Measurements from ENCODE around the gene TSPAN8. TPM values are rescaled to one million over a fixed set of nuclear protein-coding genes. Genes with fewer than 3 reads are reported as not detected.
"Not testable (repeated sequence)": the region's sequence is repeated elsewhere in the genome, so short reads cannot be mapped to it uniquely, and the experiment has no call there.

The TSPAN8 gene
- total RNA-seq, 2 experiments from 2014 or later = not detected

DNA sequence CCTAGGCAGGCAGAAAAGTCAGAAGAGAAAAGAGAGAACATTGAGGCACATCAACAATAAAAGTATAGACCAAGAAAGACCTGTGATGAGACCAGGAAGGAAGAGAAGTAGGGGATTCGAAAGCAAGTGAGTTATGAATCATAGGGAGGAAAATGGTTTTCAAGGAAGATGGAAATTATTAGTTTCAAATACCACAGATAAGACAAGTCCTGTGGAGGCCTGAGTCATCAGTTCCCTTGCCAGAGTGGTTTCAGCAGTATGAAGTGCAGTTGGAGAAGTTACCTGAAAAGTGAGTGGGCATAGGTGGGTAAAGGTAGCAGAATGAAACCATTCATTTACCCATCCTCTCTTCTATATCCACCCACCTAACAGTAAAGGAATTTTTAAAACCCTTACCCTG lies 25.2 kb upstream of the TSPAN8 start:
- H3K27me3 Mint-ChIP-seq (ENCODE audit: low read depth) = no peaks in the 10 kb centered on the region
- CTCF ChIA-PET = no interaction called here
- no peak for DNase-seq
- H3K36me3 Mint-ChIP-seq (ENCODE audit: low read depth) = no peaks in the 10 kb centered on the region
- no peak overlapping the region for H3K4me3 Mint-ChIP-seq
- no peak overlapping the region for H3K27ac Mint-ChIP-seq
- H3K4me1 Mint-ChIP-seq (ENCODE audit: low read depth) = no peaks in the 10 kb centered on the region
- H3K9me3 Mint-ChIP-seq = peaks cover 2% of the 10 kb centered on the region
- intact Hi-C loops (cut with micrococcal nuclease) = no loop called here

DNA sequence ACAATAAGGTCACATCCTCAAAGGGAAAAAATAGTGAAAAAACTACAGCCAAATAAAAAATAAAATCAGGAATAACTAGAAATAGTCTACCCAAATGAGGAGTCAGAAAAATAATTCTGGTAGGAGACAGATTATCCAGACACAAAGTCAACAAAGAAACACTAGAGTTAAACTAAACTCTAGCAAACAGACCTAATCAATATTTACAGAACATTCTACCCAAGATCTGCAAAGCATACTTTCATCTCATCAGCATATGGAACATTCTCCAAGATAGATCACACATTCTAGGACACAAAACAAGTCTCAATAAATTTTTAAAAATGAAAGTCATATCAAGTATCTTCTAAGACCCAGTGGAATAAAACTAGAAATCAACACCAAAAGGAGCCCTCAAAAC lies 20.4 kb upstream of the TSPAN8 start:
- no peaks in the 10 kb centered on the region for H3K36me3 Mint-ChIP-seq (ENCODE audit: low read depth)
- intact Hi-C loops (cut with micrococcal nuclease) = no loop called here
- no peak overlapping the region for H3K4me3 Mint-ChIP-seq
- no peaks in the 10 kb centered on the region for H3K4me1 Mint-ChIP-seq (ENCODE audit: low read depth)
- H3K9me3 Mint-ChIP-seq = no peaks in the 10 kb centered on the region
- H3K27ac Mint-ChIP-seq = no peak overlapping the region
- DNase-seq = no peak
- CTCF ChIA-PET = no interaction called here
- no peaks in the 10 kb centered on the region for H3K27me3 Mint-ChIP-seq (ENCODE audit: low read depth)

DNA sequence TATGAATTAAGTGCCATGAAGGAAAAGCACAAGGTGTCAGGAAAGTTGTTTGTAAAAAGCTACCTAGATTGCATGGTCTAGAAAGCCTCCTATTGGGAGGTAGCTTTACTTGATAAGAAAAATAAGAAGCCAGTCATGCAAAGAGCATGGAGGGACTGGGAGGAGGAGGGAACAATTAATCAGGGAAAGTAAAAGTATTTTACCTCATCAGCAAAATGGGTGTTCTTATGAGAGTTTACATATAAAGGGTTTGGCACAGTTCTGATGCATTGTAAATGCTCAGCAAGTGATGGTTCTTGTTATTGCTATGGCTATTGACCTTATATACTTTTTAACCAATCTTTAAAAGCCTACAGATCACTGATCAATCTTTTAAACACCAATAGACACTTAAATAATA lies 17.0 kb upstream of the TSPAN8 start:
- DNase-seq = no peak
- Mint-ChIP-seq H3K27me3 (ENCODE audit: low read depth) (no peaks in the 10 kb centered on the region), H3K36me3 (ENCODE audit: low read depth) (no peaks in the 10 kb centered on the region), H3K9me3 (no peaks in the 10 kb centered on the region), H3K27ac (no peak overlapping the region), H3K4me1 (ENCODE audit: low read depth) (no peaks in the 10 kb centered on the region), H3K4me3 (no peak overlapping the region)
- CTCF ChIA-PET = interaction anchor here (0.6 kb wide), 1 partner anchor 309 kb away, joined by 3 read pairs; no protein-coding TSS in a partner anchor
- intact Hi-C loops (cut with micrococcal nuclease) = no loop called here

DNA sequence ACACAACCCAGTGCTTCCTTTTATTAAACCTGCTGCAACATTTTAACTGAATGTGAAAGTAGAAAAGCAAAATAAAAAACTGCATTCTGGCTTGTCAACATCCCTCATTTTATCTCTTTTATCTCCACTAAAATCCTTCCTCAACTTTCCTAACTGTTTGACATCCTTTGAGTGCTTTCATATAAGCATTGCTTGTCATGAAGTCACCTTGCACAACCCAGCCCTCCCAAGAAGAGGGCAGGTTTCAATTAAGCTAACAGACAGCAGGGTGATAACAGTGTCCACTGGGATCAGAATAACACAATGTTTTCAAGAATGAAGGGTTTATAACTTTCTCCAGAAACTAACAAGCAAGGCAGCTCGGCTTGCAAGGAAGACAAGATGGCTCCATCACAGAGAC lies 16.3 kb upstream of the TSPAN8 start:
- Mint-ChIP-seq H3K4me3 (no peak overlapping the region), H3K36me3 (ENCODE audit: low read depth) (no peaks in the 10 kb centered on the region), H3K27ac (no peak overlapping the region), H3K9me3 (no peaks in the 10 kb centered on the region), H3K4me1 (ENCODE audit: low read depth) (no peaks in the 10 kb centered on the region), H3K27me3 (ENCODE audit: low read depth) (no peaks in the 10 kb centered on the region)
- intact Hi-C loops (cut with micrococcal nuclease) = no loop called here
- no peak for DNase-seq
- CTCF ChIA-PET = interaction anchor here (0.6 kb wide), 1 partner anchor 310 kb away, joined by 3 read pairs; no protein-coding TSS in a partner anchor

DNA sequence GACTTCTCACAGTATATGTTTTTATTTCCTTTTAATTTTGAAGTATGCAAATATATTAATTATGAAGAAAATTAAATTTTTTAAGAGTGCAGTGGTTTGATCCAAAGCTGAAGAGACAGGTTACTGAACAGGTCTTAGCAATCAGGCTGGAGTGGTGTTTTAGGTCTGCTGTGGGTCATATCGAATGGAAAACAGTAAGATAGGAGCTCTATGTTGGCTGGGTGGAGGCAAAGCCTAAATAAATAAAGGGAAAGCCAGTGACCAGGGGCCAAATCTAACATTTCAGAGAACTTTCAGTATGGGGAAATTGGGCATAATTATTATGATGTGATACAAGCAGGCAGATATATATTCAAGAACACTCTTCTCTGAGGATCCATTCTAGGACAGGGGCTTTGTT lies 12.7 kb upstream of the TSPAN8 start:
- Mint-ChIP-seq H3K4me3 (no peak overlapping the region), H3K27me3 (ENCODE audit: low read depth) (no peaks in the 10 kb centered on the region), H3K36me3 (ENCODE audit: low read depth) (no peaks in the 10 kb centered on the region), H3K9me3 (peaks cover 8% of the 10 kb centered on the region), H3K4me1 (ENCODE audit: low read depth) (no peaks in the 10 kb centered on the region), H3K27ac (no peak overlapping the region)
- intact Hi-C loops (cut with micrococcal nuclease) = no loop called here
- no peak for DNase-seq
- CTCF ChIA-PET = no interaction called here

DNA sequence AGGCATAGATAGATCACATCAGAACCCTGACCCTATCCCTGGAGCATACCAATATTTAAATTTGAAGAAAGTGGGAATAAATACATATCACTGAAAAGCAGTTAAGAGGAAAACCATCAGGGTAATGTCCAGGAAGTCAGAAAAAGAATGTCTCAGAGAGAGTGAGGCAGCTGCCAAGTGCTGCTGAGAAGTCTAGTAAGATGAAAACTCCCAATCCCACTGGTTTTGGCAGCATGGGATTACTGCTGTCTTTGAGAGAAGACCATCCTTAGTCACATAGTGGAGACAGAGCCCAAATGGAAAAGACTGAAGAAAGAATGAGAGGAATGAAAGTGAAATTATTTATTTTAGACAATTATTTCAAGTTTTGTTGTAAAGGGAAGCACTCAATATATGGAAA lies 11.5 kb upstream of the TSPAN8 start:
- CTCF ChIA-PET = no interaction called here
- no peaks in the 10 kb centered on the region for H3K4me1 Mint-ChIP-seq (ENCODE audit: low read depth)

DNA sequence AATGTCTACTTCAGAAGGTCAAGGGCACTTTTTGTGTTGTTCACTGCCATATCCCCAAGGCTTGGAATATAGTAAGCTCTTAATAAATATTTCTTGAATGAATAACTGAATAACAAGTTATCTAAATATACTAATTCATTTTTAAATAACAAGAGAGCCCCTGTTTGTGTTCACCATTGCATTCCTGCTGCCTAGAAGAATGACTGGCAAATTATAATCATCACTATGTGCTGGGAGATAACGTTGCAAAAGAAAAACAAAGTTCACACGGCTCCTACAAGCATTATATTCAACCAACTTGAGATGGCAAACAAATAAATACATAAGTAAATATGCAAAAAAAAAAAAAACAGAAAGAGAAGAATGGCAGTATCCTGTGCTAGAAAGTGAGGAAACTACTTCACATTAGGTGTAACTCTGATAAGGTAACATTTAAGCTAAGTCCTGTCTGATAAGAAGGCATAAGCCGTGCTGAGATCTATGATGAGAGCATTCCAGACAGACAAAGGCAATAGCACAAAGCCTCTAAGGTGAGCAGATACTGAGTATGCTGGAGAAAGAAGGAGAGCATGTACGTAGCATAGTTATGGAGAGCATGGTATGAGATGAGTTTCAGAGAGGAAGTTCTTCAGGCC lies 9.2 kb upstream of the TSPAN8 start:
- Mint-ChIP-seq H3K27ac (no peak overlapping the region), H3K27me3 (ENCODE audit: low read depth) (no peaks in the 10 kb centered on the region), H3K4me1 (ENCODE audit: low read depth) (no peaks in the 10 kb centered on the region), H3K36me3 (ENCODE audit: low read depth) (no peaks in the 10 kb centered on the region), H3K4me3 (no peak overlapping the region), H3K9me3 (peaks cover 8% of the 10 kb centered on the region)
- intact Hi-C loops (cut with micrococcal nuclease) = no loop called here
- CTCF ChIA-PET = no interaction called here
- DNase-seq = no peak

More for the DNA sequence above, 11.5 kb upstream of the TSPAN8 start:
- Mint-ChIP-seq H3K4me3 (no peak overlapping the region), H3K27me3 (ENCODE audit: low read depth) (no peaks in the 10 kb centered on the region), H3K9me3 (peaks cover 8% of the 10 kb centered on the region), H3K36me3 (ENCODE audit: low read depth) (no peaks in the 10 kb centered on the region), H3K27ac (no peak overlapping the region)
- no peak for DNase-seq
- intact Hi-C loops (cut with micrococcal nuclease) = no loop called here

DNA sequence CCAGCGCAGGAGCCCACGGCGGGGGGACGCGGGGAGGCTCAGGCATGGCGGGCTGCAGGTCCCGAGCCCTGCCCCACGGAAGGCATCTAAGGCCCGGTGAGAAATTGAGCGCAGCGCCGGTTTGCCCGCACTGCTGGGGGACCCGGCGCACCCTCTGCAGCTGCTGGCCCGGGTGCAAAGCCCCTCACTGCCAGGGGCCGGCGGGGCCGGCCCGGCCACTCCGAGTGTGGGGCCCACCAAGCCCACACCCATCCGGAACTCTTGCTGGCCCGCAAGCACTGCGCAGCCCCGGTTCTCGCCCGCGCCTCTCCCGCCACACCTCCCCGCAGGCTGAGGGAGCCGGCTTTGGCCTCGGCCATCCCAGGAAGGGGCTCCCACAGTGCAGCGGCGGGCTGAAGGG lies 8.5 kb upstream of the TSPAN8 start:
- Mint-ChIP-seq H3K36me3 (ENCODE audit: low read depth) (no peaks in the 10 kb centered on the region), H3K4me1 (ENCODE audit: low read depth) (no peaks in the 10 kb centered on the region), H3K4me3 (no peak overlapping the region), H3K27ac (no peak overlapping the region), H3K9me3 (peaks cover 8% of the 10 kb centered on the region), H3K27me3 (ENCODE audit: low read depth) (no peaks in the 10 kb centered on the region)
- intact Hi-C loops (cut with micrococcal nuclease) = no loop called here
- DNase-seq = no peak
- CTCF ChIA-PET = no interaction called here

DNA sequence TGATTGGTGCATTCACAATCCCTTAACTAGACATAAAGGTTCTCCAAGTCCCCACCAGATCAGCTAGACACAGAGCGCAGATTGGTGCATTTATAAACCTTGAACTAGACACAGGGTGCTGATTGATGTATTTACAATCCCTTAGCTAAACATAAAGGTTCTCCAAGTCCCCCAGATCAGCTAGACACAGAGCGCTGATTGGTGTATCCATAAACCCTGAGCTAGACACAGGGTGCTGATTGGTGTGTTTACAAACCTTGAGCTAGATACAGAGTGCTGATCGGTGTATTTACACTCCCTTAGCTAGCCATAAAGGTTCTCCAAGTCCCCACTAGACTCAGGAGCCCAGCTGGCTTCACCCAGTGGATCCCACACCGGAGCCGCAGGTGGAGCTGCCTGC lies 8.0 kb upstream of the TSPAN8 start:
- DNase-seq; H3K9me3 Mint-ChIP-seq; H3K27me3 Mint-ChIP-seq (ENCODE audit: low read depth); H3K36me3 Mint-ChIP-seq (ENCODE audit: low read depth); H3K27ac Mint-ChIP-seq; H3K4me1 Mint-ChIP-seq (ENCODE audit: low read depth); intact Hi-C loops (cut with micrococcal nuclease); H3K4me3 Mint-ChIP-seq; CTCF ChIA-PET: not testable (repeated sequence)

DNA sequence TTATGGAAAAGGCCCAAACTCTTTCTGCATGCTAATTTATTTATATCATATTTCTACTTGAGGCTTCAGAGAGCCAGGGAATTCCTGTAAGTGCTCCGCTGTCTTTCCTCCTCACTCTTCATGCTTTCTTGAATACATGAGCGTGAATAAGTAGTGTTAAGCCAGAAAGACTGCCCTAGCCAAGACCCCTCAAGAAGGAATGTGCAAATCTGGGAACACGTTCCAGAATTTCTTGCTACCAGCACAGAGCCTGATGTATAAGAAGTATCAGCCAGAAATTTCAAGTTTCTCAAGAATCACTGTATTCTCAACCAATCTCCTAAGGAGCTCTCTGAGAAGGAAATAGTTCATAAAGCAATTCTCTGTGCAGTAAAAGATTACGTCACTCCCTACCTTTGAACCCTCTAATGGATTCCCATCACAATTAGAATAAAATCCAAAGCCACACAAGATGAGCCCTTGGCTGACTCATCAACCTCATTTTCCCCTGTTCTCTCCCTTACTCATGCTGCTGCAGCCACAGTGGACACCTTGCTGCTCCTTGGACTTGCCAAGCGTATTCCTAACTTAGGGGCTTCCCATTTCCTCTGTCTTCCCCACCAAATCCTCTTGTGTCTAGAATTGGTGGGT lies 6.9 kb upstream of the TSPAN8 start:
- Mint-ChIP-seq H3K9me3 (peaks cover 8% of the 10 kb centered on the region), H3K4me3 (no peak overlapping the region), H3K36me3 (ENCODE audit: low read depth) (no peaks in the 10 kb centered on the region), H3K4me1 (ENCODE audit: low read depth) (no peaks in the 10 kb centered on the region), H3K27ac (no peak overlapping the region), H3K27me3 (ENCODE audit: low read depth) (no peaks in the 10 kb centered on the region)
- CTCF ChIA-PET = no interaction called here
- intact Hi-C loops (cut with micrococcal nuclease) = no loop called here
- DNase-seq = no peak

DNA sequence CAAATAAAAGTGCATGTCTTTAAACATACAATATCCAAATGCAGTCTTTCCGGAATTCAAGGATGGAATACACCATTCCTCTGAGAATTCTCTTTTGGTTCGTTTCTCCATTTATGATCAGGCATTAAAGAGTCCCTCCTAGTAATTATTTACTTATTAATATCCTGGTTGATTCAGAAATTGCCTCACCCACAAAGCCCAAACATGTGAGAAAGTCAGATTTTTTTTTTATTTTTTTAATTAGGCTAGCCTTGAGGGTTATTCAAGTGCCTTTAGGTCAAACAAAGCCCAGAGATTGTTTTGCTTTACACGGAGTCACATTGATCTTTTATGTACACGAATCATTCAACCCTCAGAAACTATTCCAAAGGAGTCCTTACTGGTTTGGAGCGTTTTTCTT lies 6.4 kb upstream of the TSPAN8 start:
- intact Hi-C loops (cut with micrococcal nuclease) = no loop called here
- Mint-ChIP-seq H3K27ac (no peak overlapping the region), H3K27me3 (ENCODE audit: low read depth) (no peaks in the 10 kb centered on the region), H3K36me3 (ENCODE audit: low read depth) (no peaks in the 10 kb centered on the region), H3K4me3 (no peak overlapping the region), H3K4me1 (ENCODE audit: low read depth) (no peaks in the 10 kb centered on the region), H3K9me3 (peaks cover 8% of the 10 kb centered on the region)
- DNase-seq = no peak
- CTCF ChIA-PET = no interaction called here

DNA sequence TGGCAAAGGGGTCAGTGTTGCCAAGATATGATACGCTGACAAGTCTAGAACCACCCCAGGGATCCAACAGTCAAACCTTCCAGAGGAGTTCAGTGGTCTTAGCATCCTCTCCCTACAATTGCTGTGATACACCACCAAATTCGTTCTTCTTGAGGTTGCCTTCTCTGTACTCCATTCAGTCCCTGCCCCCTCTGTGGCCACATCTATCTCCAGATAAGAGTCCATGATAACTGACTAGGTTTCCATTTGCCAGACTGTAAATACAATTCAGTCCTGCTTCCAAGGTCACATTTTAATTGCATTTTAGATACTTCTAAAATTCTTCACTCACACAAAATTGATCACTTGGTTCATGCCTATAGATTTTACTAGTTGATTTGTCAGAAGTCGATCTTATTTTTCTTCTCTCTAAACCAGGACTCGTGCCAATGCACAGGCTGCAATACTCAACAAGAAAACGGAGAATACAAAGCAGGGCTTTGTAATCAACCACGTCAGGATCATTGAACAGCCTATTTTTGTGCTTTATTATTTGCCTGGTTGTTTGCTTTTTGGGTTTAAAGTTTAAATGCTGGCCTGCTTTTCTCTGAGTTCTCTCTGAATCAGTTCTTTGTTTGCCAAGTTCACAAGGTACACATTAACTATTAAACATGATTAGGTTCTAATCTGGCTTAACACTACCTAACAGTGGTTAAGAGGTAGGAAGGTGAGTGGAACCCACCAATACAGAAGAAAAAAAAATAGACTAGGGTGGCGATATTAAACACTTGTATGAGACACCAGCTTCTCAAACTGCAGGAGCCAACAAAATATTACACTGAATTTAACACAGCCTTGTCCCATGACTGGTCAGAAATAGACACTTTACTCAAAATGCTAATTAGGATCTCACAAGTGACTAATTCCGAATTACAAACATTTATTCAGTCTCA lies 5.3 kb upstream of the TSPAN8 start:
- no peaks in the 10 kb centered on the region for H3K36me3 Mint-ChIP-seq (ENCODE audit: low read depth)
- peaks cover 5% of the 10 kb centered on the region for H3K9me3 Mint-ChIP-seq
- no peak for DNase-seq
- no peak overlapping the region for H3K27ac Mint-ChIP-seq
- H3K27me3 Mint-ChIP-seq (ENCODE audit: low read depth) = no peaks in the 10 kb centered on the region
- no peak overlapping the region for H3K4me3 Mint-ChIP-seq
- CTCF ChIA-PET = interaction anchor here (1.0 kb wide), 1 partner anchor 10 kb away, joined by 3 read pairs; no protein-coding TSS in a partner anchor
- intact Hi-C loops (cut with micrococcal nuclease) = no loop called here
- no peaks in the 10 kb centered on the region for H3K4me1 Mint-ChIP-seq (ENCODE audit: low read depth)
